Ovary (tissue), 10 donors: ENCODE results near the gene KCNJ12. TPM values are rescaled to one million over a fixed set of nuclear protein-coding genes. Genes with fewer than 3 reads are reported as not detected.
"Not testable (repeated sequence)": the region's sequence is repeated elsewhere in the genome, so short reads cannot be mapped to it uniquely, and the experiment has no call there.

Experiments
- DNase-seq, 5 donors: peaks; one replicate each; pipeline ENCODE4 v3.0.0-alpha.2; 2019 to 2020
- H3K27ac ChIP-seq, 2 donors: fragments of 200-600 bp; one replicate each; pipeline versions ENCODE4 v1.5.1 to v1.8.0; 2019 to 2022
- H3K27me3 ChIP-seq: fragments of 200-600 bp; one replicate; pipeline ENCODE4 v1.8.0; 2022
- H3K36me3 ChIP-seq: fragments of 200-600 bp; sonication (generic); one replicate; pipeline ENCODE4 v1.5.1; 2019
- H3K4me1 ChIP-seq: one replicate; pipeline ENCODE4 v1.8.1; 2013; ENCODE audit warnings: mild to moderate bottlenecking, moderate library complexity; ENCODE audit not compliant: insufficient read depth
- H3K4me3 ChIP-seq: fragments of 200-600 bp; sonication (generic); one replicate; pipeline ENCODE4 v1.5.1; 2017
- H3K9me3 ChIP-seq, 2 donors: fragments of 200-600 bp in 1 of 2; sonication (generic) in 1 of 2; one replicate each; pipeline versions ENCODE4 v1.5.1 to v1.8.1; 2013 to 2019; ENCODE audit warnings: mild to moderate bottlenecking in 1 of 2, moderate library complexity in 1 of 2
- CTCF ChIP-seq, 3 donors: fragments of 450-650 bp in 2 of 3; fragments of 200-600 bp in 1 of 3; IDR thresholded peaks; one replicate each; pipeline versions ENCODE4 v1.5.1 to v1.8.0; 2016 to 2022; ENCODE audit warnings: antibody characterized with exemption in 3 of 3, mild to moderate bottlenecking in 1 of 3
- EP300 ChIP-seq: sonication (generic); formaldehyde crosslinking; IDR thresholded peaks from one replicate; pipeline ENCODE4 v1.6.1; 2017; ENCODE audit warnings: antibody characterized with exemption
- POLR2A ChIP-seq: fragments of 450-650 bp; IDR thresholded peaks from one replicate; pipeline ENCODE4 v1.6.1; 2017; ENCODE audit warnings: antibody characterized with exemption, mild to moderate bottlenecking, moderate library complexity
- WGBS, 3 donors: extraction: QIAGEN DNeasy Blood & Tissue Kit in 1 of 3; methylation state at CpG; one replicate each; pipeline versions ENCODE4 v1.1.5 to v1.1.7; 2013 to 2017; 5-methylcytosine and 5-hydroxymethylcytosine counted together
- intact Hi-C, 4 donors: fragments of 100-400 bp; cut with DNase I; formaldehyde crosslinking; loops; one replicate each; pipeline versions ENCODE4 v1.11.0 to v1.15.1; 2022 to 2023
- long read RNA-seq, 3 donors: library from polyadenylated mRNA in 2 of 3; unstranded in 2 of 3; transcript quantifications; one replicate each; pipeline ENCODE4 v2.0.0 and lab custom pipeline, GENCODE V29; 2021 to 2026
- polyA plus RNA-seq, 2 donors: library from polyadenylated mRNA; stranded (reverse); fragments of 200-250 nt in 1 of 2; fragments of 350-450 nt in 1 of 2; fragmentation: Illumina TruSeq in 1 of 2; extraction: RNeasy Lipid Tissue Mini Kit (QIAGEN cat#74804) in 1 of 2; gene quantifications; one replicate each; pipeline ENCODE4 v1.2.3, GENCODE V29; 2013 to 2014
- total RNA-seq, 7 donors: library from RNA; depleted of rRNA in 2 of 7; stranded (reverse); fragments of >200 nt in 2 of 7; fragmentation: NEBNext Ultra II Directional in 3 of 7; extraction: Animal tissue kit (Norgen Biotek cat#: 25700) in 3 of 7; gene quantifications; one replicate each; pipeline versions ENCODE4 v1.1.0 to v1.2.4, GENCODE V29; 2016 to 2023
- donor health status: DM: no; HTN: no; CAD: no; lungs with moderate emphysema.
- donor health status: DM: no; HTN: no; CAD: no.
- donor health status: Bipolar disorder and iron deficiency.
- donor health status: DM: yes; HTN: yes; CAD: no.
- donor health status: DM: no; HTN: no; CAD: no.
- donor health status: DM: yes; HTN: yes; CAD: no.

KCNJ12 gene
- total RNA-seq, result 1 to 10 TPM in 4 of 7 donors, under 1 TPM in 3; 0.12 to 1.9 (median 1.3) TPM
- polyA plus RNA-seq, result under 1 TPM; 0.25 to 0.32 TPM
- long read RNA-seq, donor 1, partial matches to known transcripts, result 0 of 2 reads
- long read RNA-seq, donor 1, other reads (novel, unspliced or antisense), result 2 of 2 reads
- long read RNA-seq, donor 2, full-length matches to known transcripts, result 1 of 1 reads
- long read RNA-seq, donor 2, partial matches to known transcripts, result 0 of 1 reads
- long read RNA-seq, donor 2, other reads (novel, unspliced or antisense), result 0 of 1 reads
- long read RNA-seq, donor 3, full-length matches to known transcripts, result 1 of 6 reads
- long read RNA-seq, donor 3, partial matches to known transcripts, result 0 of 6 reads
- long read RNA-seq, donor 3, other reads (novel, unspliced or antisense), result 5 of 6 reads

DNA sequence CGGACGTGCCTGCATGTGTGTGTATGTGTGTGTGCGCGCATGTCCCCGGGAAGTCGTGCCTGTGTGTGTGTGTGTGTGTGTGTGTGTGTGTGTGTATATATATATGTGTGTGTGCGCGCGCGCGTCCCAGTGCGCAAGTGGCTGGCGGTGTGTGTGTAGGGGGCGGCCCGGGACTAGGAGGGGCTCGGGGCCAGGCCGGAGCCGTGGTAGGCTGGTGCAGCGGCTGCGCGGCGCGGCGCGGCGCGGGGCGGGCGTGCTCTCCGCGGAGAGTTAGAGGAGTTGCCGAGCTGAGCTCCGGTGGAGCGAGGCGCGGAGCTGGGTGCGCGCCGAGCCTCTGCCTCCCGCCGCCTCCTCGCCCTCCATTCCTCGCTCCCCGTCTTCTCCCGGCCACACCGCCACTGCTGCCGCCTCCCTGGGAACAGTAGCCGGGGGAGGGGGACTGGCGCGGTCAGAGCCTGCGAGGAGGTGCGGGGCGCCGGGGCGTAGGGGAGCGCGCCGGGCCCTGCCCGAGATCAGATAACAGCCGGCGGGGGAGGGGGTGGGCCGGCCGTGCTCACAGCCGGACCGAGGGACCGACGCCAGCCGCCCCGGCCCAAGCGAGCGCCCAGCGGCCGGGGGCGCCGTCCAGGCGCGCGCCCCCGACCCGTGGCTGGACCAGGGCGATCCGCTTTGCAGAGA lies at the start of gene KCNJ12:
Gene KCNJ12 (plus strand): TSS at position 277 of the 678 bp plus-strand sequence. CDS start 38,986 bp downstream, outside the sequence.
- TF ChIP-seq POLR2A (no peak), EP300 (no peak), CTCF (IDR thresholded peaks at IDR 0.05) (no peak)
- no peaks in the 10 kb centered on the region for H3K9me3 ChIP-seq
- H3K27me3 ChIP-seq, result no peaks in the 10 kb centered on the region
- no peak within 1 kb of the TSS for H3K27ac ChIP-seq
- peaks cover 2% of the 10 kb centered on the region for H3K4me1 ChIP-seq
- intact Hi-C loops, result no loop called here
- WGBS, 3 donors, result 3 to 4% (median 3%) methylated on average over 46 to 81 of the region's 82 CpGs
- DNase-seq, result peak in 1 of 5 donors; percentile 52
- H3K4me3 ChIP-seq, result peak within 1 kb of the TSS; percentile 37
- H3K36me3 ChIP-seq, result no peaks in the 10 kb centered on the region

DNA sequence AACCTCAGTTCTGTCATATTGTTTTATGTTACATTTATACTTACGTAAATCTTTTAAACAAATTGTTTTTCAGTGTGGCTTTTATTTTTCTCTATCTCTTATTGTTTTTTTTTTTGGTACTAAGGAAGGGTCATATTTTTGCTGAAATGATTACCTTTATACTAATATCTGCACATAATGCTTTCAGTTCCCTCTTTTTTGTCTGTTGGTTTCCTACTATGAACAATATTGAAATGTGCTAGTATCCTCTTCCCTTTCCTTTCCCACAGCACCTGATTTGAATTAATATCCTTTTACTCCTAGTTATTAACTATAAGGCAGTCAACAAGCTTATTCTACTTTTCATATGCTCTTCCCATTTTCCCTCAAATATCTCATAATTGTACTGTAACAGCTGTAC lies 48.2 kb upstream of the KCNJ12 start:
- whole genome bisulfite sequencing, 3 donors, result 73 to 82% (median 76%) methylated on average over 1 of the region's 1 CpG

DNA sequence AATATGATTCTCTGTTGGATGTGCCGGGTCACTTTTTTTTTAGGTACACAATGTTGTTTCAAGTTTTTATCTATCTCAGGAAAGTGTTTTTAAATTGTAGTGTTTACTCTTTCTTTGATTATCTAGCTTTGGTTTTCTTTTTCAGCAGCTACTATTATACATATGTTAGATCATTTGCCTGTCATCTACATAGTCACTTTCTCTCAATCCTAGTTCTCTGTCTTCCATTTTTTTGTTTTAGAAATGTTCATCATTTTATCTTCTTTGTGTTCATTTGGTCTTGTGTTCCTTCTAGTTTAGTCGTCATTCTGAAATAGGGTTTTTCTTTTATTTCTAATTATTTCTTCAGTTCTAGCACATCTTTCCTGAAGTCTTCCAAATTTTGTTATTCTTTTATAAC lies 47.4 kb upstream of the KCNJ12 start:
- WGBS, 3 donors, result 59 to 74% (median 73%) methylated on average over 2 of the region's 2 CpGs
- H3K27me3 ChIP-seq, H3K4me3 ChIP-seq, H3K9me3 ChIP-seq, H3K4me1 ChIP-seq, DNase-seq, H3K36me3 ChIP-seq, intact Hi-C loops, H3K27ac ChIP-seq: not testable (repeated sequence)

More for the DNA sequence above, 48.2 kb upstream of the KCNJ12 start:
- DNase-seq, H3K4me3 ChIP-seq, H3K4me1 ChIP-seq, H3K27me3 ChIP-seq, H3K9me3 ChIP-seq, H3K27ac ChIP-seq, H3K36me3 ChIP-seq, intact Hi-C loops: not testable (repeated sequence)

GRCh38 chr17:21330436-21331160 lies 45.6 kb upstream of the KCNJ12 start:
- H3K9me3 ChIP-seq, result no peaks in the 10 kb centered on the region
- WGBS, 3 donors, result 78% methylated on average over 9 of the region's 9 CpGs
- no peak for TF ChIP-seq POLR2A
- H3K27me3 ChIP-seq, result no peaks in the 10 kb centered on the region
- no peaks in the 10 kb centered on the region for H3K36me3 ChIP-seq
- no peak for DNase-seq
- no peak overlapping the region for H3K4me3 ChIP-seq
- H3K27ac ChIP-seq, result no peak overlapping the region
- H3K4me1 ChIP-seq, result no peaks in the 10 kb centered on the region
- intact Hi-C loops, result no loop called here

- WGBS, 3 donors, result 79 to 82% (median 79%) methylated on average over 4 of the region's 4 CpGs
- H3K27me3 ChIP-seq, DNase-seq, H3K4me1 ChIP-seq, H3K36me3 ChIP-seq, H3K9me3 ChIP-seq, H3K4me3 ChIP-seq, intact Hi-C loops, H3K27ac ChIP-seq: not testable (repeated sequence)
Observed at GRCh38 chr17:21336541-21337294, 39.4 kb upstream of the KCNJ12 start.

GRCh38 chr17:21337981-21338625 lies 38.1 kb upstream of the KCNJ12 start:
- WGBS, 3 donors, result 63 to 68% (median 63%) methylated on average over 8 of the region's 8 CpGs
- intact Hi-C loops, DNase-seq, H3K4me1 ChIP-seq, H3K27ac ChIP-seq, H3K36me3 ChIP-seq, H3K4me3 ChIP-seq, H3K9me3 ChIP-seq, H3K27me3 ChIP-seq: not testable (repeated sequence)
